HCT116 (cell line): ENCODE results near the gene CHMP4B.

Experiments
- CBX3 ChIP-seq: IDR thresholded peaks from 2 replicates; pipeline ENCODE4 v1.6.1; 2012; ENCODE audit warnings: low read depth
- CTCF ChIP-seq, 3 experiments: fragments of 200-600 bp in 1 of 3; sonication (generic) in 1 of 3; IDR thresholded peaks in 2 of 3; conservative IDR thresholded peaks in 1 of 3; 2 replicates each; pipeline ENCODE4 v1.5.1; 2012 to 2017; ENCODE audit warnings: low read depth in 2 of 3, low read length in 2 of 3, antibody characterized with exemption in 1 of 3, borderline replicate concordance in 1 of 3, control low read depth in 1 of 3, mild to moderate bottlenecking in 1 of 3, mixed read lengths in 1 of 3, mixed run types in 1 of 3, moderate library complexity in 1 of 3; ENCODE audit not compliant: insufficient read depth in 1 of 3
- EZH2 ChIP-seq: fragments of 200-600 bp; sonication (generic); IDR thresholded peaks from 2 replicates; pipeline ENCODE4 v1.6.1; 2017; ENCODE audit warnings: antibody characterized with exemption, mixed run types
- POLR2A ChIP-seq: IDR thresholded peaks from 2 replicates; pipeline ENCODE4 v1.7.0; 2011; ENCODE audit warnings: borderline replicate concordance; ENCODE audit not compliant: insufficient read depth, insufficient read length; ENCODE audit errors: extremely low read depth
- POLR2AphosphoS5 ChIP-seq: IDR thresholded peaks from 2 replicates; pipeline ENCODE4 v1.6.1; 2011; ENCODE audit warnings: mild to moderate bottlenecking, low read depth, low read length, moderate library complexity
- RAD21 ChIP-seq: IDR thresholded peaks from 2 replicates; pipeline ENCODE4 v1.6.1; 2012; ENCODE audit warnings: low read depth, mild to moderate bottlenecking
- SRF ChIP-seq: IDR thresholded peaks from 2 replicates; pipeline ENCODE4 v1.6.1; 2012; ENCODE audit warnings: low read depth
- YY1 ChIP-seq: IDR thresholded peaks from 2 replicates; pipeline ENCODE4 v1.6.1; 2011; ENCODE audit warnings: low read length, low read depth, moderate library complexity, mild to moderate bottlenecking; ENCODE audit not compliant: insufficient replicate concordance; ENCODE audit errors: extremely low read depth
- ZNF274 ChIP-seq: fragments of 200-500 bp; sonication (Bioruptor generic); IDR thresholded peaks from 2 replicates; pipeline ENCODE4 v1.6.1; 2014; ENCODE audit warnings: mild to moderate bottlenecking, low read depth, low read length, inconsistent platforms
- TF ChIP-seq, protein P1 (sequence below): IDR thresholded peaks from 2 replicates; pipeline ENCODE4 v1.6.1; 2012

DNA sequence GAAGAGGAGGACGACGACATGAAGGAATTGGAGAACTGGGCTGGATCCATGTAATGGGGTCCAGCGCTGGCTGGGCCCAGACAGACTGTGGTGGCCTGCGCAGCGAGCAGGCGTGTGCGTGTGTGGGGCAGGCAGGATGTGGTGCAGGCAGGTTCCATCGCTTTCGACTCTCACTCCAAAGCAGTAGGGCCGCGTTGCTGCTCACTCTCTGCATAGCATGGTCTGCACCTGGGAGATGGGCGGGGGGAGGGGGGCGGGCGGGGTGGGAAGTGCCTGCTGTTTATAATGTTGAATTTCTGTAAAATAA is 42.3 kb downstream of the CHMP4B start:
- TF ChIP-seq POLR2A (no peak), EZH2 (no peak), CTCF (IDR thresholded peaks at IDR 0.05 in 2 of 3, conservative IDR thresholded peaks at IDR 0.05 in 1 of 3; ENCODE audit: borderline replicate concordance in 1 of 3, insufficient read depth in 1 of 3, low read depth in 2 of 3, low read length in 2 of 3) (no peak), YY1 (no peak), POLR2AphosphoS5 (no peak), RAD21 (no peak), CBX3 (no peak), ZNF274 (no peak), SRF (no peak)
- TF ChIP-seq, protein P1, sequence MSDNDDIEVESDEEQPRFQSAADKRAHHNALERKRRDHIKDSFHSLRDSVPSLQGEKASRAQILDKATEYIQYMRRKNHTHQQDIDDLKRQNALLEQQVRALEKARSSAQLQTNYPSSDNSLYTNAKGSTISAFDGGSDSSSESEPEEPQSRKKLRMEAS: no peak
